WTC11 (cell line): ENCODE results near the gene EPHB6. TPM values are rescaled to one million over a fixed set of nuclear protein-coding genes. Genes with fewer than 3 reads are reported as not detected.

Source experiments
- ATAC-seq: fragments of 200-7000 bp; cut with Tn5 transposase; 2 replicates; pipeline ENCODE4 v1.10.0; 2021; ENCODE audit warnings: mild to moderate bottlenecking, moderate library complexity
- CTCF ChIA-PET: fragments of 300-600 bp; sonication (Branson Sonifier 250); formaldehyde crosslinking; loops from one replicate; lab custom pipeline; 2021; ENCODE audit warnings: antibody characterized with exemption; lab: Charles Lee
- POLR2A ChIA-PET: fragments of 350-600 bp; sonication (Branson Sonifier 250); formaldehyde crosslinking; loops from one replicate; lab custom pipeline; 2021; ENCODE audit warnings: antibody characterized with exemption; lab: Charles Lee
- DNase-seq: peaks from one replicate; pipeline ENCODE4 v3.0.0; 2021; ENCODE audit warnings: low spot score
- H3K27ac Mint-ChIP-seq: 2 replicates; pipeline ENCODE4 v1.8.0; 2021; ENCODE audit warnings: mixed read lengths
- H3K27me3 Mint-ChIP-seq: 2 replicates; pipeline ENCODE4 v1.8.0; 2021; ENCODE audit warnings: low read depth, mild to moderate bottlenecking, moderate library complexity, mixed read lengths
- H3K36me3 Mint-ChIP-seq: 2 replicates; pipeline ENCODE4 v1.8.0; 2021; ENCODE audit warnings: mixed read lengths
- H3K4me1 Mint-ChIP-seq: 2 replicates; pipeline ENCODE4 v1.8.0; 2022; ENCODE audit warnings: mixed read lengths
- H3K4me3 Mint-ChIP-seq: 2 replicates; pipeline ENCODE4 v1.8.0; 2021; ENCODE audit warnings: mild to moderate bottlenecking, moderate library complexity, mixed read lengths
- H3K9me3 Mint-ChIP-seq: 2 replicates; pipeline ENCODE4 v1.8.0; 2021; ENCODE audit warnings: mixed read lengths
- ATF2 ChIP-seq: sonication (generic); formaldehyde crosslinking; IDR thresholded peaks from 2 replicates; pipeline ENCODE4 v1.8.1; 2022; ENCODE audit warnings: low read depth, missing genetic modification reagents, borderline replicate concordance
- E2F1 ChIP-seq: sonication (generic); formaldehyde crosslinking; IDR thresholded peaks from 2 replicates; pipeline ENCODE4 v1.8.0; 2022; ENCODE audit warnings: mild to moderate bottlenecking, missing genetic modification reagents
- ELF4 ChIP-seq: sonication (generic); formaldehyde crosslinking; IDR thresholded peaks from 2 replicates; pipeline ENCODE4 v1.8.1; 2022; ENCODE audit warnings: low read depth, mild to moderate bottlenecking, moderate library complexity, missing genetic modification reagents
- ERG ChIP-seq: fragments of 250-450 bp; sonication (Bioruptor Pico); IDR thresholded peaks from 2 replicates; pipeline ENCODE4 v1.8.0; 2021; ENCODE audit warnings: mild to moderate bottlenecking
- JAZF1 ChIP-seq: fragments of 250-450 bp; sonication (Bioruptor Pico); IDR thresholded peaks from 2 replicates; pipeline ENCODE4 v1.9.0; 2021; ENCODE audit warnings: moderate library complexity, mild to moderate bottlenecking, inconsistent platforms
- KAT7 ChIP-seq: sonication (generic); formaldehyde crosslinking; IDR thresholded peaks from 2 replicates; pipeline ENCODE4 v1.8.1; 2023; ENCODE audit warnings: missing genetic modification reagents, mild to moderate bottlenecking, borderline replicate concordance
- MYBL2 ChIP-seq: sonication (generic); formaldehyde crosslinking; IDR thresholded peaks from 2 replicates; pipeline ENCODE4 v1.8.1; 2023; ENCODE audit warnings: mild to moderate bottlenecking, moderate library complexity, missing genetic modification reagents
- NFYB ChIP-seq: sonication (generic); formaldehyde crosslinking; conservative IDR thresholded peaks from 2 replicates; pipeline ENCODE4 v1.8.0; 2022; ENCODE audit warnings: low read depth, missing genetic modification reagents
- RELA ChIP-seq: sonication (generic); formaldehyde crosslinking; IDR thresholded peaks from 2 replicates; pipeline ENCODE4 v1.8.1; 2022; ENCODE audit warnings: missing genetic modification reagents, mild to moderate bottlenecking, borderline replicate concordance
- RORB ChIP-seq: fragments of 250-450 bp; sonication (Bioruptor Pico); IDR thresholded peaks from 2 replicates; pipeline ENCODE4 v1.9.0; 2021; ENCODE audit warnings: mild to moderate bottlenecking
- TEAD1 ChIP-seq: sonication (generic); formaldehyde crosslinking; IDR thresholded peaks from 2 replicates; pipeline ENCODE4 v1.8.0; 2022; ENCODE audit warnings: mild to moderate bottlenecking, missing genetic modification reagents
- TP53 ChIP-seq: sonication (generic); formaldehyde crosslinking; IDR thresholded peaks from 2 replicates; pipeline ENCODE4 v1.8.1; 2023; ENCODE audit warnings: mild to moderate bottlenecking, missing genetic modification reagents
- ZBTB21 ChIP-seq: sonication (generic); formaldehyde crosslinking; IDR thresholded peaks from 2 replicates; pipeline ENCODE4 v1.8.1; 2023; ENCODE audit warnings: mild to moderate bottlenecking, missing genetic modification reagents, borderline replicate concordance
- ZBTB43 ChIP-seq: sonication (generic); formaldehyde crosslinking; IDR thresholded peaks from 2 replicates; pipeline ENCODE4 v1.8.1; 2023; ENCODE audit warnings: mild to moderate bottlenecking, missing genetic modification reagents
- ZMAT4 ChIP-seq: fragments of 250-450 bp; sonication (Bioruptor Pico); IDR thresholded peaks from 2 replicates; pipeline ENCODE4 v1.9.0; 2021; ENCODE audit warnings: mild to moderate bottlenecking
- ZNF138 ChIP-seq: sonication (generic); formaldehyde crosslinking; conservative IDR thresholded peaks from 2 replicates; pipeline ENCODE4 v1.8.1; 2022; ENCODE audit warnings: mild to moderate bottlenecking, moderate library complexity, missing genetic modification reagents
- ZNF263 ChIP-seq: sonication (generic); formaldehyde crosslinking; IDR thresholded peaks from 2 replicates; pipeline ENCODE4 v1.8.1; 2022; ENCODE audit warnings: low read depth, mild to moderate bottlenecking, moderate library complexity, missing genetic modification reagents
- ZNF396 ChIP-seq: fragments of 250-450 bp; sonication (Bioruptor Pico); IDR thresholded peaks from 2 replicates; pipeline ENCODE4 v1.8.0; 2021; ENCODE audit warnings: mild to moderate bottlenecking, moderate library complexity, borderline replicate concordance
- ZNF532 ChIP-seq: fragments of 250-450 bp; sonication (Bioruptor Pico); IDR thresholded peaks from 2 replicates; pipeline ENCODE4 v1.9.0; 2021; ENCODE audit warnings: mild to moderate bottlenecking, borderline replicate concordance
- ZNF671 ChIP-seq: fragments of 250-450 bp; sonication (Bioruptor Pico); IDR thresholded peaks from 2 replicates; pipeline ENCODE4 v1.8.0; 2021; ENCODE audit warnings: mild to moderate bottlenecking
- ZSCAN18 ChIP-seq: fragments of 250-450 bp; sonication (Bioruptor Pico); IDR thresholded peaks from 2 replicates; pipeline ENCODE4 v2.1.2; 2022; ENCODE audit warnings: mild to moderate bottlenecking, moderate library complexity
- total RNA-seq: library from RNA; stranded (reverse); gene quantifications from 3 replicates; pipeline ENCODE4 v1.2.3, GENCODE V29; 2021

EPHB6 gene
- total RNA-seq, 1 experiment from 2014 or later, result 15.1 TPM

- no peak for TF ChIP-seq ZNF532 (CRISPR knock-in tag)
Observed at GRCh38 chr7:142914121-142914520, 59.2 kb downstream of the EPHB6 start (continued).

- 0 out of 2 replicates have a peak, but pooled peaks cover 2% of the 10 kb centered on the region for H3K4me1 Mint-ChIP-seq
- POLR2A ChIA-PET, result no interaction called here
- no peak overlapping the region for H3K27ac Mint-ChIP-seq
- no peak for DNase-seq
- no peaks in the 10 kb centered on the region for H3K27me3 Mint-ChIP-seq
- no peak for TF ChIP-seq ATF2 (CRISPR knock-in tag)
- no peak for TF ChIP-seq RELA (CRISPR knock-in tag)
- no peak for TF ChIP-seq TP53 (CRISPR knock-in tag)
- TF ChIP-seq ZNF263, result no peak
- no peak for TF ChIP-seq MYBL2 (CRISPR knock-in tag)
- TF ChIP-seq KAT7 (CRISPR knock-in tag), result no peak
- no peak for TF ChIP-seq ERG
- TF ChIP-seq ZMAT4 (CRISPR knock-in tag), result no peak
- no peak for TF ChIP-seq E2F1 (CRISPR knock-in tag)
- TF ChIP-seq ELF4 (CRISPR knock-in tag), result no peak
- TF ChIP-seq TEAD1 (CRISPR knock-in tag), result no peak
- no peak for TF ChIP-seq JAZF1 (CRISPR knock-in tag)
- no peak for TF ChIP-seq RORB (CRISPR knock-in tag)
- no peak for TF ChIP-seq NFYB (CRISPR knock-in tag)
- TF ChIP-seq ZBTB43 (CRISPR knock-in tag), result no peak
- no peak for TF ChIP-seq ZNF138 (CRISPR knock-in tag)
- TF ChIP-seq ZNF671 (CRISPR knock-in tag), result no peak
- no peak for TF ChIP-seq ZSCAN18 (CRISPR knock-in tag)
- TF ChIP-seq ZBTB21 (CRISPR knock-in tag), result no peak
- no peak for TF ChIP-seq ZNF396 (CRISPR knock-in tag)
- CTCF ChIA-PET, result interaction anchor here (1.0 to 1.9 kb wide), 6 partner anchors 10 to 431 kb away, joined by 3 to 9 read pairs (median 3); no protein-coding TSS in a partner anchor
- no peaks in the 10 kb centered on the region for H3K36me3 Mint-ChIP-seq
- peak; percentile 78 for ATAC-seq
- H3K4me3 Mint-ChIP-seq, result no peak overlapping the region
- H3K9me3 Mint-ChIP-seq, result no peaks in the 10 kb centered on the region; the same call in 1 of the 2 replicates
Observed at GRCh38 chr7:142915315-142915714, 60.4 kb downstream of the EPHB6 start.
